Mesendoderm (in vitro differentiated cells): Measurements from ENCODE around the gene FRMPD4.

ENCODE experiments used
- DNase-seq: peaks from one replicate; pipeline ENCODE4 v3.0.0; 2013
- H2AK5ac ChIP-seq: 2 replicates; pipeline ENCODE4 v1.6.1; 2013; ENCODE audit warnings: low read length, inconsistent platforms
- H2BK120ac ChIP-seq: 2 replicates; pipeline ENCODE4 v1.6.1; 2013; ENCODE audit warnings: low read depth, mild to moderate bottlenecking, low read length, moderate library complexity, mixed read lengths
- H2BK15ac ChIP-seq: replicated peaks from 2 replicates; pipeline ENCODE4 v1.6.1; 2013; ENCODE audit warnings: low read depth, mild to moderate bottlenecking, moderate library complexity
- H2BK5ac ChIP-seq: 2 replicates; pipeline ENCODE4 v1.6.1; 2013; ENCODE audit warnings: low read length, inconsistent platforms
- H3K18ac ChIP-seq: 2 replicates; pipeline ENCODE4 v1.6.1; 2013; ENCODE audit warnings: mild to moderate bottlenecking, low read length, mixed read lengths
- H3K23ac ChIP-seq: one replicate; pipeline ENCODE4 v1.6.1; 2013; ENCODE audit warnings: low read length
- H3K27ac ChIP-seq: 2 replicates; pipeline ENCODE4 v1.5.1; 2013; ENCODE audit warnings: low read depth, mild to moderate bottlenecking, inconsistent platforms, low read length, moderate library complexity
- H3K27me3 ChIP-seq: 2 replicates; pipeline ENCODE4 v1.6.1; 2013; ENCODE audit warnings: low read length, control low read depth, mild to moderate bottlenecking, inconsistent platforms; ENCODE audit not compliant: insufficient read depth, poor library complexity
- H3K36me3 ChIP-seq: 2 replicates; pipeline ENCODE4 v1.6.1; 2013; ENCODE audit warnings: low read length, inconsistent platforms; ENCODE audit not compliant: control insufficient read depth, insufficient read depth
- H3K4ac ChIP-seq: one replicate; pipeline ENCODE4 v1.6.1; 2013; ENCODE audit warnings: low read depth, mild to moderate bottlenecking, low read length, moderate library complexity
- H3K4me1 ChIP-seq: 2 replicates; pipeline ENCODE4 v1.6.1; 2013; ENCODE audit warnings: low read depth, low read length, inconsistent platforms; ENCODE audit not compliant: control insufficient read depth
- H3K4me2 ChIP-seq: 2 replicates; pipeline ENCODE4 v1.6.1; 2013; ENCODE audit warnings: low read length
- H3K4me3 ChIP-seq: 2 replicates; pipeline ENCODE4 v1.5.1; 2013; ENCODE audit warnings: mild to moderate bottlenecking, low read length
- H3K56ac ChIP-seq: one replicate; pipeline ENCODE4 v1.6.1; 2013; ENCODE audit warnings: low read length
- H3K79me1 ChIP-seq: 2 replicates; pipeline ENCODE4 v1.6.1; 2013; ENCODE audit warnings: low read length, inconsistent platforms
- H3K79me2 ChIP-seq: 2 replicates; pipeline ENCODE4 v1.6.1; 2013; ENCODE audit warnings: mild to moderate bottlenecking, low read length; ENCODE audit not compliant: control insufficient read depth, insufficient read depth
- H3K9ac ChIP-seq: 2 replicates; pipeline ENCODE4 v1.6.1; 2013; ENCODE audit warnings: low read length, inconsistent platforms
- H4K5ac ChIP-seq: one replicate; pipeline ENCODE4 v1.6.1; 2013; ENCODE audit warnings: low read length
- H4K8ac ChIP-seq: one replicate; pipeline ENCODE4 v1.6.1; 2013; ENCODE audit warnings: low read depth, mild to moderate bottlenecking, control low read depth, low read length, moderate library complexity
- WGBS: extraction: QIAGEN DNeasy Blood & Tissue Kit; methylation state at CpG from one replicate; pipeline ENCODE4 v1.1.7; 2013; ENCODE audit warnings: low lambda C conversion rate, missing lambda C conversion rate; ENCODE audit not compliant: insufficient coverage; ENCODE audit errors: extremely low coverage; 5-methylcytosine and 5-hydroxymethylcytosine counted together

Gene FRMPD4

DNA sequence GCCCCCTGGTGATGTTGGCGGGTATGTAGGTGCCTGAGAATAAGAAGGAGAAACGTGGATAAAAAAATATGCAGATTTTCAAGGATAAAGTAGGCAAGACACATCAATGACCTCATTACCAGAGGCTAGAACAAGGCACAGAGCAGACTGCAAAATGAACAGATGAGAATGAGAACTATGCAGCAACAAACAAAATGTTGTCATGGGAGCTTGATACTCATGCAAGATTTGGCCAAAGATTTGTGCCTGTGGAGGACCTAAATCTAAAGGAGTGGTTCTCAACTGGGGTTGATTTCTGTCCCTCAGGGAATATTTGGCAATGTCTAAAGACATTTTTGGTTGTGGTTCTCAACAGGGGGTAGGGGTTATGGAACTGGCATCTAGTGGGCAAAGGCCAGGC, 177.3 kb downstream of the FRMPD4 start:
- Histone ChIP-seq H4K5ac (no peak overlapping the region), H3K23ac (no peak overlapping the region), H3K36me3 (no peaks in the 10 kb centered on the region), H3K18ac (no peak overlapping the region), H3K79me1 (no peaks in the 10 kb centered on the region), H3K9ac (no peak overlapping the region), H3K4me2 (no peak overlapping the region), H2AK5ac (no peak overlapping the region), H3K56ac (no peak overlapping the region), H4K8ac (no peak overlapping the region), H3K4me1 (no peaks in the 10 kb centered on the region), H2BK15ac (no peak overlapping the region), H3K4me3 (no peak overlapping the region), H3K4ac (no peak overlapping the region), H2BK5ac (no peak overlapping the region), H3K79me2 (no peaks in the 10 kb centered on the region), H3K27ac (no peak overlapping the region), H3K27me3 (no peaks in the 10 kb centered on the region), H2BK120ac (no peak overlapping the region)
- no CpG with 5 or more reads among the region's 2 CpGs for WGBS
- DNase-seq = no peak

DNA sequence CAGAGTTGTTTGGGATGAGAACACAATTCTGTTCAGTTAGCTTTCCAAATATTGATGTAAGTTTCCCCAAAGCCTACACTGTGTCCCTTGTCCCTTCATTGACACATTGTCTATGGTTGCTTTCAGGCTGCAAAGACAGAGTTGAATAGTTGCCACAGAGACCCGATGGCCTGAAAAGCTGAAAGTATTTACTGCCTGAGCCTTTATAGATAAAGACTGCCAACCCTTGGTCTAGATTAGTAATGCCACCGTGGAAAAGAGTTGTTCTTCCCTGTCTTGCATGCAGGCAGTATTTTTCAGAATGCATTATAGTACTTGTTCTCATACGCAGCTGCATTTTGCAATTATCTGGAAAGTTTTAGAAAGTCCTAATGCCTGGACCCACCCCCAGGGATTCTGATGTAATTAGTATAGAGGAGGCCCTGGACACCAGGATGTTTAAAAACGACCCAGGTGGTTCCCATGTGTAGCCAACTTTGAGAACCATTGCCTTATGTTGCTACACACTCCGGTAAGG, 180.8 kb downstream of the FRMPD4 start:
- no peak overlapping the region for H2BK5ac ChIP-seq
- no peaks in the 10 kb centered on the region for H3K79me1 ChIP-seq
- H3K4me1 ChIP-seq = no peaks in the 10 kb centered on the region
- no peak overlapping the region for H3K27ac ChIP-seq
- no peaks in the 10 kb centered on the region for H3K27me3 ChIP-seq
- no CpG with 5 or more reads among the region's 5 CpGs for WGBS
- no peak overlapping the region for H3K9ac ChIP-seq
- H4K8ac ChIP-seq = no peak overlapping the region
- no peak overlapping the region for H3K23ac ChIP-seq
- peak; percentile 11 for DNase-seq
- H2BK15ac ChIP-seq = no peak overlapping the region
- H3K79me2 ChIP-seq = no peaks in the 10 kb centered on the region
- H3K4me2 ChIP-seq = no peak overlapping the region
- H3K36me3 ChIP-seq = no peaks in the 10 kb centered on the region
- no peak overlapping the region for H3K4ac ChIP-seq
- no peak overlapping the region for H2AK5ac ChIP-seq
- no peak overlapping the region for H3K18ac ChIP-seq
- H3K56ac ChIP-seq = no peak overlapping the region
- H2BK120ac ChIP-seq = no peak overlapping the region
- H3K4me3 ChIP-seq = no peak overlapping the region
- no peak overlapping the region for H4K5ac ChIP-seq

DNA sequence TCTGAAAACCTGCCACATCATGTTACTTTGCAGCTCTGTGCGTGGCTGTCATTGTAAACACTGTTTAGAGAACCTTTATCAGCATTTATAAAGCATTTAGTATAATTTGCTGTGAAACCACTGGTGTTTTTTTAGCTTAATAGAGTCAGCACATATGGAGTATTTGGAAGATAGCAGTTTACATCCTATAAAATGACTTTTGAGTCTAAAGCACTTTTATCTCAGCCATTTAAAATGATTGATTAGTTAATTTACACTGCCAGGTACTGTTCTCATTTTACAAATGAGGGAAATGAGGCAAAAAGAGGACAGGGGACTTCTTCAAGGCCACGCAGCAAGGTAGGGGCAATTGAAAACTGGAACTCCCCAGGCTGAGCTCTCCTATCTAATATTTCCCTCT, 181.7 kb downstream of the FRMPD4 start:
- H3K27ac ChIP-seq = no peak overlapping the region
- no peak for DNase-seq
- no peak overlapping the region for H4K8ac ChIP-seq
- no peaks in the 10 kb centered on the region for H3K79me2 ChIP-seq
- no peaks in the 10 kb centered on the region for H3K79me1 ChIP-seq
- no peak overlapping the region for H3K4me2 ChIP-seq
- H3K27me3 ChIP-seq = no peaks in the 10 kb centered on the region
- H3K4me3 ChIP-seq = no peak overlapping the region
- no peak overlapping the region for H3K9ac ChIP-seq
- H2BK5ac ChIP-seq = no peak overlapping the region
- H3K56ac ChIP-seq = no peak overlapping the region
- H2AK5ac ChIP-seq = no peak overlapping the region
- H3K18ac ChIP-seq = no peak overlapping the region
- H3K23ac ChIP-seq = no peak overlapping the region
- WGBS = no CpG with 5 or more reads among the region's 2 CpGs
- H2BK120ac ChIP-seq = no peak overlapping the region
- H4K5ac ChIP-seq = no peak overlapping the region
- no peaks in the 10 kb centered on the region for H3K4me1 ChIP-seq
- no peaks in the 10 kb centered on the region for H3K36me3 ChIP-seq
- H2BK15ac ChIP-seq = no peak overlapping the region
- no peak overlapping the region for H3K4ac ChIP-seq

DNA sequence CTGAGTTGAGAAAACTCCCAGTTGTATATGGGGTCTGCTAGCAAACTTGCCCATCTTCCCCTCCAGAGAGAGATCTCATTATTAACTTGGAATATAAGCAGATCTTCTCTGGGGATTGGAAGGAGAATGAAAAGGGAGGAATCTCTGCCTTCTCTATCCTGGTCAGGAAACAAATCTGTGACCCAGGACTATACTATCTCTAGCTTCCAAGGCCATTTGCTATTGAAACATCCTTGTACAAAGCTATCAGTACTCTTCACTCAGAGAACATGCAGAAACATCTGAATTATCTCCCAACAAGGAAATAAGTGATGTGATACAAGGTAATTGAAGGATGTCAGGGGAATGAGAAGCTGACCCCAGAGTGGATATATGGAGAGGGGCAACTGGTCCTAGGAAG, 183.8 kb downstream of the FRMPD4 start:
- no peak overlapping the region for H4K8ac ChIP-seq
- H3K36me3 ChIP-seq = no peaks in the 10 kb centered on the region
- no peak overlapping the region for H3K56ac ChIP-seq
- H3K27me3 ChIP-seq = no peaks in the 10 kb centered on the region
- no peak overlapping the region for H3K9ac ChIP-seq
- no peak overlapping the region for H3K4ac ChIP-seq
- no peak overlapping the region for H3K27ac ChIP-seq
- no peak overlapping the region for H3K23ac ChIP-seq
- H3K4me2 ChIP-seq = no peak overlapping the region
- H2BK5ac ChIP-seq = no peak overlapping the region
- no peak overlapping the region for H3K4me3 ChIP-seq
- H2BK15ac ChIP-seq = no peak overlapping the region
- no peak overlapping the region for H4K5ac ChIP-seq
- no peaks in the 10 kb centered on the region for H3K79me1 ChIP-seq
- no peak overlapping the region for H3K18ac ChIP-seq
- no peak overlapping the region for H2BK120ac ChIP-seq
- DNase-seq = no peak
- no peaks in the 10 kb centered on the region for H3K79me2 ChIP-seq
- H3K4me1 ChIP-seq = no peaks in the 10 kb centered on the region
- no peak overlapping the region for H2AK5ac ChIP-seq

DNA sequence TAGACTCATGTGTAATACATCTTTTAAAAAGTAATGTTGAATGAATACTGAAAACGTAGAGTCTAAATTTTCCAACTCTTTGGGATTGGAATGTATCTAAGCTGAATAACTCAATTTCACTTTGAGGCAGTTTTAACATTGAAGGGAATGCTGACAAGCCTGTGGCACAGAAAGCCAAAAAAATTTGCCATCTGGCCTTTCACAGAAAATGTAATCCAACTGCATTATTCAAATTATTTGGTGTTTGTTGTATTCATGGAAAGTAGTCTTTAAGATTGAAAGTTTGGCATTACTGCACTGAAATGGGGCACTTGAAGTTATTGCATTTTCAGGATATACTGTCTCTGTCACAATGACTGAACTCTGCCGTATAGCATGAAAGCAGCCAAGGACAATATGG, 186.9 kb downstream of the FRMPD4 start:
- Histone ChIP-seq H2BK5ac (no peak overlapping the region), H3K36me3 (no peaks in the 10 kb centered on the region), H2AK5ac (no peak overlapping the region), H3K79me2 (no peaks in the 10 kb centered on the region), H3K18ac (no peak overlapping the region), H3K4me1 (no peaks in the 10 kb centered on the region), H3K79me1 (no peaks in the 10 kb centered on the region), H3K4ac (no peak overlapping the region), H3K56ac (no peak overlapping the region), H3K23ac (no peak overlapping the region), H4K5ac (no peak overlapping the region), H3K27ac (no peak overlapping the region), H2BK15ac (no peak overlapping the region), H3K27me3 (no peaks in the 10 kb centered on the region), H3K4me3 (no peak overlapping the region), H3K9ac (no peak overlapping the region), H4K8ac (no peak overlapping the region), H3K4me2 (no peak overlapping the region), H2BK120ac (no peak overlapping the region)
- no peak for DNase-seq
- no CpG with 5 or more reads among the region's 2 CpGs for WGBS

DNA sequence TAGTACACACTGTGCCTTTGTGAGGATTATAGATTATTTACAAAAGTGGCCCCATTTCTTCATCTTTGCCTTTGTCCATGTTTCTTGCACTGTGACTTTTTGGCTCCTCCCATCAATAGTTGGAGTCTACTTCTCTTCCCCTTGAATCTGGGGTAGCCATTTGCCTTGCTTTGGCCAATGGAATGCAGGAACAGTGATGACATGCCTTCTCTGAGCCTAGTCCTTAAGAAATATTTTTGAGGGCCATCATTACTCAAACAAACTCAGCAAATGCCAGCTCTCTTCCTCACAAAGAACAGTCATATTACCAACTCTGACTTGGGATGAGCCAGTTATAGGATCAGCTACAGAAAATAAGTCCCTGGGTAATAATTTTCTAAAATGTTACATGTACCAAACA, 189.6 kb downstream of the FRMPD4 start:
- Histone ChIP-seq H3K18ac (no peak overlapping the region), H2BK5ac (no peak overlapping the region), H3K79me2 (no peaks in the 10 kb centered on the region), H2AK5ac (no peak overlapping the region), H3K56ac (no peak overlapping the region), H4K5ac (no peak overlapping the region), H3K36me3 (no peaks in the 10 kb centered on the region), H3K4me3 (no peak overlapping the region), H2BK15ac (no peak overlapping the region), H3K4me2 (no peak overlapping the region), H2BK120ac (no peak overlapping the region), H4K8ac (no peak overlapping the region), H3K79me1 (no peaks in the 10 kb centered on the region), H3K4me1 (no peaks in the 10 kb centered on the region), H3K27ac (no peak overlapping the region), H3K4ac (no peak overlapping the region), H3K23ac (no peak overlapping the region), H3K9ac (no peak overlapping the region), H3K27me3 (no peaks in the 10 kb centered on the region)
- DNase-seq = no peak
